GM12878 (cell line): ENCODE results near the gene HDDC2. TPM values are rescaled to one million over a fixed set of nuclear protein-coding genes. Genes with fewer than 3 reads are reported as not detected.

ENCODE experiments used
- BMI1 ChIP-seq: fragments of 450-650 bp; IDR thresholded peaks from 2 replicates; pipeline ENCODE4 v1.6.1; 2016; ENCODE audit warnings: mild to moderate bottlenecking, moderate library complexity, borderline replicate concordance
- CEBPB ChIP-seq, 2 experiments: fragments of 150-350 bp in 1 of 2; IDR thresholded peaks; 2 replicates each; pipeline ENCODE4 v1.6.1; 2012 to 2014; ENCODE audit warnings: low read depth in 2 of 2, low read length in 2 of 2, borderline replicate concordance in 1 of 2, inconsistent platforms in 1 of 2
- CHD1 ChIP-seq: IDR thresholded peaks from 2 replicates; pipeline ENCODE4 v1.6.1; 2012; ENCODE audit warnings: low read depth, low read length, improper control_type of control experiment
- CHD4 ChIP-seq: fragments of 200-600 bp; sonication (generic); IDR thresholded peaks from 2 replicates; pipeline ENCODE4 v1.6.1; 2016; ENCODE audit warnings: mild to moderate bottlenecking
- FOXM1 ChIP-seq: IDR thresholded peaks from 2 replicates; pipeline ENCODE4 v1.6.1; 2012; ENCODE audit warnings: low read depth, mild to moderate bottlenecking, inconsistent platforms, low read length, moderate library complexity
- TARDBP ChIP-seq: IDR thresholded peaks from 2 replicates; pipeline ENCODE4 v1.6.1; 2016; ENCODE audit warnings: borderline replicate concordance
- TBL1XR1 ChIP-seq: IDR thresholded peaks from 2 replicates; pipeline ENCODE4 v1.6.1; 2012; ENCODE audit warnings: low read depth, low read length, improper control_type of control experiment
- polyA plus RNA-seq, 11 experiments: library from polyadenylated mRNA; depleted of rRNA in 4 of 11; unstranded in 6 of 11; stranded (reverse) in 5 of 11; fragments of >200 nt; fragmentation: Nextera tagmentation in 4 of 11; fragmentation: Illumina TruSeq in 1 of 11; extraction: Ambion mirVana in 4 of 11; extraction: Trizol in 1 of 11; gene quantifications; 1 replicate in 1 of 11; 2 replicates in 10 of 11; pipeline versions ENCODE4 v1.2.1 to v1.2.3, GENCODE V29; 2011 to 2016; ENCODE audit warnings: inconsistent platforms in 2 of 11, missing spikeins in 2 of 11, low read depth in 1 of 11
- total RNA-seq, 4 experiments: library from RNA; depleted of rRNA in 3 of 4; stranded (reverse); fragments of >200 nt in 3 of 4; fragmentation: Illumina TruSeq in 1 of 4; extraction: Trizol in 1 of 4; gene quantifications; 2 replicates each; pipeline versions ENCODE4 v1.2.1 to v1.2.3, GENCODE V29; 2013 to 2021
- TF ChIP-seq, protein P1 (sequence below): fragments of 450-650 bp; IDR thresholded peaks from 2 replicates; pipeline ENCODE4 v1.6.1; 2017; ENCODE audit warnings: antibody characterized with exemption, mild to moderate bottlenecking, moderate library complexity
- TF ChIP-seq, protein P2 (sequence below): IDR thresholded peaks from 2 replicates; pipeline ENCODE4 v1.6.1; 2012; ENCODE audit warnings: low read depth, low read length, improper control_type of control experiment
- TF ChIP-seq, protein P3 (sequence below): fragments of 450-650 bp; formaldehyde crosslinking; IDR thresholded peaks from 2 replicates; pipeline ENCODE4 v1.4.0; 2022; ENCODE audit warnings: mild to moderate bottlenecking, moderate library complexity

Gene HDDC2
- total and polyA plus RNA-seq, 10 of the 15 experiments (the other 5 are each of a cell fraction or from before 2014, with no cell fraction given): 54.5 to 148 (median 92.7) TPM

DNA sequence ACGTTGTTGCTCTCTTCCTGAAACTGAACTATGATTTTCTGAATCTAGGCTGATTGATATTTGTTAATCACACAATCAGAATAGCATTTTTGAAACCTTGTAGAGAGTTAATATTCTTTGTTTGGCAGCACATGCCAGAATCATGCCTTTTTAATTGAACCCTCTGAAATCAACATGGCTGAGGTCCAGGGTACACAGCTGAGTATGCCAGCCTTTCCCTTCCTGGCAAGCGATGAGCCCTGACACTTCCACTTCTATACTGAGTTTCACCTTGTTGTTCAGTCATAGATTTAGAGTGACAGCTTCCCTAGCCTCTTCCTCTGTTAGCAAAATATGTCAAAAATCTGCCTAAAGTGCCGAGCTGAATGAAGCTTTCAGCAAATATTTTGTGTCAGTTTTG is 6.8 kb downstream of the HDDC2 start (continued):
- TF ChIP-seq, protein P1, sequence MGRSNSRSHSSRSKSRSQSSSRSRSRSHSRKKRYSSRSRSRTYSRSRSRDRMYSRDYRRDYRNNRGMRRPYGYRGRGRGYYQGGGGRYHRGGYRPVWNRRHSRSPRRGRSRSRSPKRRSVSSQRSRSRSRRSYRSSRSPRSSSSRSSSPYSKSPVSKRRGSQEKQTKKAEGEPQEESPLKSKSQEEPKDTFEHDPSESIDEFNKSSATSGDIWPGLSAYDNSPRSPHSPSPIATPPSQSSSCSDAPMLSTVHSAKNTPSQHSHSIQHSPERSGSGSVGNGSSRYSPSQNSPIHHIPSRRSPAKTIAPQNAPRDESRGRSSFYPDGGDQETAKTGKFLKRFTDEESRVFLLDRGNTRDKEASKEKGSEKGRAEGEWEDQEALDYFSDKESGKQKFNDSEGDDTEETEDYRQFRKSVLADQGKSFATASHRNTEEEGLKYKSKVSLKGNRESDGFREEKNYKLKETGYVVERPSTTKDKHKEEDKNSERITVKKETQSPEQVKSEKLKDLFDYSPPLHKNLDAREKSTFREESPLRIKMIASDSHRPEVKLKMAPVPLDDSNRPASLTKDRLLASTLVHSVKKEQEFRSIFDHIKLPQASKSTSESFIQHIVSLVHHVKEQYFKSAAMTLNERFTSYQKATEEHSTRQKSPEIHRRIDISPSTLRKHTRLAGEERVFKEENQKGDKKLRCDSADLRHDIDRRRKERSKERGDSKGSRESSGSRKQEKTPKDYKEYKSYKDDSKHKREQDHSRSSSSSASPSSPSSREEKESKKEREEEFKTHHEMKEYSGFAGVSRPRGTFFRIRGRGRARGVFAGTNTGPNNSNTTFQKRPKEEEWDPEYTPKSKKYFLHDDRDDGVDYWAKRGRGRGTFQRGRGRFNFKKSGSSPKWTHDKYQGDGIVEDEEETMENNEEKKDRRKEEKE: no peak
- no peak for TF ChIP-seq CHD4
- TF ChIP-seq CHD1: no peak
- TF ChIP-seq, protein P2, sequence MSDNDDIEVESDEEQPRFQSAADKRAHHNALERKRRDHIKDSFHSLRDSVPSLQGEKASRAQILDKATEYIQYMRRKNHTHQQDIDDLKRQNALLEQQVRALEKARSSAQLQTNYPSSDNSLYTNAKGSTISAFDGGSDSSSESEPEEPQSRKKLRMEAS: no peak
- TF ChIP-seq, protein P3, sequence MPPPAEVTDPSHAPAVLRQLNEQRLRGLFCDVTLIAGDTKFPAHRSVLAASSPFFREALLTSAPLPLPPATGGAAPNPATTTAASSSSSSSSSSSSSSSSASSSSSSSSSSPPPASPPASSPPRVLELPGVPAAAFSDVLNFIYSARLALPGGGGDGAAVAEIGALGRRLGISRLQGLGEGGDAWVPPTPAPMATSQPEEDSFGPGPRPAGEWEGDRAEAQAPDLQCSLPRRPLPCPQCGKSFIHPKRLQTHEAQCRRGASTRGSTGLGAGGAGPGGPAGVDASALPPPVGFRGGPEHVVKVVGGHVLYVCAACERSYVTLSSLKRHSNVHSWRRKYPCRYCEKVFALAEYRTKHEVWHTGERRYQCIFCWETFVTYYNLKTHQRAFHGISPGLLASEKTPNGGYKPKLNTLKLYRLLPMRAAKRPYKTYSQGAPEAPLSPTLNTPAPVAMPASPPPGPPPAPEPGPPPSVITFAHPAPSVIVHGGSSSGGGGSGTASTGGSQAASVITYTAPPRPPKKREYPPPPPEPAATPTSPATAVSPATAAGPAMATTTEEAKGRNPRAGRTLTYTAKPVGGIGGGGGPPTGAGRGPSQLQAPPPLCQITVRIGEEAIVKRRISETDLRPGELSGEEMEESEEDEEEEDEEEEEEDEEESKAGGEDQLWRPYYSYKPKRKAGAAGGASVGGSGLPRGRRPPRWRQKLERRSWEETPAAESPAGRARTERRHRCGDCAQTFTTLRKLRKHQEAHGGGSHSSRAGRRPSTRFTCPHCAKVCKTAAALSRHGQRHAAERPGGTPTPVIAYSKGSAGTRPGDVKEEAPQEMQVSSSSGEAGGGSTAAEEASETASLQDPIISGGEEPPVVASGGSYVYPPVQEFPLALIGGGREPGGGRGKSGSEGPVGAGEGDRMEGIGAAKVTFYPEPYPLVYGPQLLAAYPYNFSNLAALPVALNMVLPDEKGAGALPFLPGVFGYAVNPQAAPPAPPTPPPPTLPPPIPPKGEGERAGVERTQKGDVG (CRISPR knock-in tag): no peak
- TF ChIP-seq CEBPB (IDR thresholded peaks at IDR 0.05; ENCODE audit: borderline replicate concordance in 1 of 2, low read depth in 2 of 2, low read length in 2 of 2): no peak
- TF ChIP-seq TARDBP: no peak
- no peak for TF ChIP-seq TBL1XR1
- TF ChIP-seq FOXM1: no peak
- TF ChIP-seq BMI1: no peak
